PFSK-1 (cell line): ENCODE results near the gene GPATCH2L.

Experiments used
- FOXP2 ChIP-seq: optimal IDR thresholded peaks from 2 replicates; pipeline ENCODE3; 2011; ENCODE audit warnings: borderline replicate concordance, control low read depth, inconsistent platforms; ENCODE audit not compliant: insufficient read depth; ENCODE audit errors: extremely low read length, extremely low read depth
- POLR2AphosphoS5 ChIP-seq: IDR thresholded peaks from 2 replicates; pipeline ENCODE4 v1.6.1; 2012; ENCODE audit warnings: low read depth, mild to moderate bottlenecking, control low read depth, low read length, moderate library complexity
- REST ChIP-seq, 2 experiments: IDR thresholded peaks; 2 replicates each; pipeline versions ENCODE4 v1.6.1 to v1.8.0; 2011 to 2012; ENCODE audit warnings: low read depth in 2 of 2, low read length in 2 of 2, control low read depth in 1 of 2, inconsistent platforms in 1 of 2, mild to moderate bottlenecking in 1 of 2, moderate library complexity in 1 of 2; ENCODE audit not compliant: insufficient read depth in 1 of 2
- SIN3A ChIP-seq: IDR thresholded peaks from 2 replicates; pipeline ENCODE4 v1.6.1; 2012; ENCODE audit warnings: mild to moderate bottlenecking, low read length, moderate library complexity, borderline replicate concordance; ENCODE audit not compliant: insufficient read depth
- TAF1 ChIP-seq: IDR thresholded peaks from 2 replicates; pipeline ENCODE4 v1.6.1; 2012; ENCODE audit warnings: low read length, control low read depth, borderline replicate concordance; ENCODE audit not compliant: insufficient read depth

The GPATCH2L gene

DNA sequence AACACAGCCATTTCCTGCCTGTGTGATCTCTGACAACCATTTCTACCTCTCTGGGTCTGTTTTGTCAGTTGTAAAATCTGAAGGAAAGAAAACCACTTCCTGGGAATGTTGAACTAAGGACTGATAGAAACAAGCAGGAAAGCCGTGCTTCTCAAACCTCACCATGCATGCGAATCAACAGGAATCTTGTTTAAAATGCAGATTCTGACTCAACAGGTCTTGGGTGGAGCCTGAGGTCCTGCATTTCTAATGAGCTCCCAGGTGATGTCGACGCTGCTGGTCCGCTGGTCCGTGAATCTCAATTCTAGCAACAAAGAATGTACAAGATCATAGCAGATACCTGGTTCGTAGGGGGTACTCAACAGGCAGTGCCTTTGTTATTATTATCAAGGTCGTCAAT is 38.0 kb upstream of the GPATCH2L start:
- TF ChIP-seq REST (IDR thresholded peaks at IDR 0.05; ENCODE audit: insufficient read depth in 1 of 2, low read depth in 2 of 2, low read length in 2 of 2): no peak
- TF ChIP-seq SIN3A: no peak
- TF ChIP-seq FOXP2: no peak
- no peak for TF ChIP-seq POLR2AphosphoS5
- no peak for TF ChIP-seq TAF1

DNA sequence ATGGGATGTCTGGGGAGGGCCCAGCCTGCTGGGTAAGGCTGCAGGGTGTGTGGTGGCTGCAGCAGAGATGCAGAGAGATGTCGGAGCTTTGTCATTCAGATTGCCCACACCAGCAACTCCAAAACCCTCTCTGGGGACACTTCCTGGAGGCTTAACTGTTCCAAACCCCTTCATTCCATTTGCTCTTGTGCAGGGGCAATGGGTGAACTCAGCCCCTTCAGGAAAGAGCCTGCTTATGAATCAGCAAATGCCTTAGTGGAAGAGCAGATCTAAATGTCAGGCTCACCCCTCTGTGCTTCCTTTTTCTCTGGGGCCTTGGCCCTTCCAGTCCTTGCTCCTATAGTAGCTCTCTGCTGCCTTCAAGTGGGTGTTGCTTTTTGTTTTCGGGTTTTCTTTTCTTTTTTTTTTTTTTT is 36.7 kb upstream of the GPATCH2L start:
- no peak for TF ChIP-seq FOXP2
- TF ChIP-seq POLR2AphosphoS5: no peak
- TF ChIP-seq REST (IDR thresholded peaks at IDR 0.05; ENCODE audit: insufficient read depth in 1 of 2, low read depth in 2 of 2, low read length in 2 of 2): no peak
- TF ChIP-seq TAF1: no peak
- TF ChIP-seq SIN3A: no peak

- TF ChIP-seq FOXP2 (no peak), POLR2AphosphoS5 (no peak), SIN3A (no peak), TAF1 (no peak), REST (IDR thresholded peaks at IDR 0.05; ENCODE audit: insufficient read depth in 1 of 2, low read depth in 2 of 2, low read length in 2 of 2) (no peak)
These were observed 33.8 kb upstream of the GPATCH2L start for GRCh38 chr14:76117789-76118484.

DNA sequence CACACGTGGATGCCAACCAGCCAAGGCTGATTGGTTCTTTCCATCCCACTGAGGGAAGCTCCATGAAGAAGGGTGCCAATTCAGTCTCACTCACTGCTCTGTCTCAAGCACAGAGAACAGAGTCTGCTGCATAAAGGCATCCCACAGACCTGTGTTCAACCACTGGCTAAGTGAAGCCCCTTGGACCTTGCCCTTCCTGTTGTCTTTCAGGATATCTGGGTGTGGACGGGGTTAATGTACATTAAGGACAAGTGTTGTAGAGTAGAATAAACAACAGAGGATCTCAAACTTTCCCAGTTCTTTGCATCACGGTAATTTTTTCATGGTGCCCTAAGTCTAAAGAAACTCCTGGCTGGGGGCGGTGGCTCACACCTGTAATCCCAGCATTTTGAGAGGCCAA is 33.1 kb upstream of the GPATCH2L start:
- TF ChIP-seq FOXP2: no peak
- TF ChIP-seq REST (IDR thresholded peaks at IDR 0.05; ENCODE audit: insufficient read depth in 1 of 2, low read depth in 2 of 2, low read length in 2 of 2): no peak
- no peak for TF ChIP-seq POLR2AphosphoS5
- no peak for TF ChIP-seq TAF1
- no peak for TF ChIP-seq SIN3A
